Endothelial cell of umbilical vein (primary cell): ENCODE measurements around the gene COQ8B. TPM values are rescaled to one million over a fixed set of nuclear protein-coding genes. Genes with fewer than 3 reads are reported as not detected.

Source experiments
- BruUV-seq: library from RNA; stranded (reverse); fragments of 400-500 nt; replicated peaks from 2 replicates; lab custom pipeline; 2021; lab: Mats Ljungman, UMichigan
- CTCF ChIA-PET: fragments of 300-600, 350-600 bp; sonication (Branson Sonifier 250); formaldehyde crosslinking; loops from one replicate; lab custom pipeline; 2021; ENCODE audit warnings: antibody characterized with exemption, inconsistent platforms; lab: Charles Lee
- POLR2A ChIA-PET: fragments of 300-600, 350-600 bp; sonication (Branson Sonifier 250); formaldehyde crosslinking; loops from one replicate; lab custom pipeline; 2021; ENCODE audit warnings: antibody characterized with exemption, inconsistent platforms; lab: Charles Lee
- DNase-seq: peaks from one replicate; pipeline ENCODE4 v3.0.0-alpha.2; 2011; ENCODE audit warnings: low read depth, low spot score
- FAIRE-seq: peaks from 2 replicates; lab custom pipeline; 2011; peaks lifted over from hg19 to GRCh38; lab: Jason Lieb, UNC
- H2AFZ ChIP-seq: 2 replicates; pipeline ENCODE4 v1.6.0; 2012; ENCODE audit warnings: low read depth, low read length, control low read depth, inconsistent platforms
- H3K27ac ChIP-seq: 2 replicates; pipeline ENCODE4 v1.5.1; 2011; ENCODE audit warnings: low read depth, mild to moderate bottlenecking, control low read depth, low read length, moderate library complexity; ENCODE audit not compliant: insufficient read depth
- H3K27me3 ChIP-seq, 2 experiments: 2 replicates each; pipeline versions ENCODE4 v1.6.0 to v1.6.1; 2011; ENCODE audit warnings: low read length in 2 of 2, mixed read lengths in 1 of 2; ENCODE audit not compliant: control insufficient read depth in 2 of 2, insufficient read depth in 2 of 2
- H3K36me3 ChIP-seq, 2 experiments: 2 replicates in 1 of 2; 3 replicates in 1 of 2; pipeline ENCODE4 v1.5.1; 2011; ENCODE audit warnings: low read length in 2 of 2, mild to moderate bottlenecking in 1 of 2, moderate library complexity in 1 of 2; ENCODE audit not compliant: control insufficient read depth in 2 of 2, insufficient read depth in 2 of 2; ENCODE audit errors: extremely low read depth in 1 of 2
- H3K4me1 ChIP-seq: 3 replicates; pipeline ENCODE4 v1.5.1; 2011; ENCODE audit warnings: mild to moderate bottlenecking, low read length; ENCODE audit not compliant: control insufficient read depth, insufficient read depth; ENCODE audit errors: extremely low read depth
- H3K4me2 ChIP-seq: 2 replicates; pipeline ENCODE4 v1.6.1; 2011; ENCODE audit warnings: low read length, control low read depth, mixed read lengths; ENCODE audit not compliant: insufficient read depth
- H3K4me3 ChIP-seq, 3 experiments: fragments of 200-600 bp in 1 of 3; sonication (generic), shearing (Covaris generic) in 1 of 3; replicated peaks in 1 of 3; 2 replicates each; pipeline ENCODE4 v1.5.1; 2011 to 2016; ENCODE audit warnings: control low read depth in 3 of 3, low read length in 3 of 3, mild to moderate bottlenecking in 2 of 3, inconsistent platforms in 1 of 3, low read depth in 1 of 3, moderate library complexity in 1 of 3; ENCODE audit not compliant: insufficient read depth in 1 of 3
- H3K79me2 ChIP-seq: 2 replicates; pipeline ENCODE4 v1.6.0; 2012; ENCODE audit warnings: low read length, inconsistent platforms; ENCODE audit not compliant: control insufficient read depth, insufficient read depth
- H3K9ac ChIP-seq: replicated peaks from 2 replicates; pipeline ENCODE3; 2011; ENCODE audit warnings: low read length, control low read depth; ENCODE audit not compliant: insufficient read depth; ENCODE audit errors: extremely low read depth
- H3K9me1 ChIP-seq: replicated peaks from 3 replicates; pipeline ENCODE4 v1.6.0; 2011; ENCODE audit warnings: mild to moderate bottlenecking, low read length; ENCODE audit not compliant: control insufficient read depth, insufficient read depth; ENCODE audit errors: extremely low read depth
- H3K9me3 ChIP-seq: replicated peaks from 2 replicates; pipeline ENCODE4 v1.5.1; 2012; ENCODE audit warnings: low read length, inconsistent platforms; ENCODE audit not compliant: control insufficient read depth, insufficient read depth
- H4K20me1 ChIP-seq: replicated peaks from 2 replicates; pipeline ENCODE3; 2011; ENCODE audit warnings: mild to moderate bottlenecking, low read length; ENCODE audit not compliant: control insufficient read depth, insufficient read depth; ENCODE audit errors: extremely low read depth
- CTCF ChIP-seq, 2 donors: IDR thresholded peaks; 1 replicate in 1 of 2; 2 replicates in 1 of 2; pipeline ENCODE4 v1.5.1; 2011; ENCODE audit warnings: low read length in 2 of 2, mild to moderate bottlenecking in 2 of 2, moderate library complexity in 2 of 2, control low read depth in 1 of 2, inconsistent platforms in 1 of 2, low read depth in 1 of 2; ENCODE audit not compliant: insufficient read depth in 1 of 2; ENCODE audit errors: extremely low read depth in 1 of 2
- EZH2 ChIP-seq: IDR thresholded peaks from 2 replicates; pipeline ENCODE4 v1.6.1; 2012; ENCODE audit warnings: borderline replicate concordance, low read depth, mild to moderate bottlenecking, moderate library complexity, low read length, inconsistent platforms; ENCODE audit not compliant: severe bottlenecking
- FOS ChIP-seq: IDR thresholded peaks from 2 replicates; pipeline ENCODE4 v1.6.1; 2011; ENCODE audit warnings: mild to moderate bottlenecking, low read length, moderate library complexity, borderline replicate concordance; ENCODE audit not compliant: insufficient read depth
- GATA2 ChIP-seq: IDR thresholded peaks from 2 replicates; pipeline ENCODE4 v1.7.0; 2011; ENCODE audit warnings: low read depth, mild to moderate bottlenecking, moderate library complexity, mixed read lengths, low read length; ENCODE audit not compliant: insufficient read length, insufficient read depth
- JUN ChIP-seq: IDR thresholded peaks from 2 replicates; pipeline ENCODE4 v1.6.1; 2011; ENCODE audit warnings: borderline replicate concordance, low read depth; ENCODE audit not compliant: insufficient read length, insufficient read depth
- MAX ChIP-seq: IDR thresholded peaks from 2 replicates; pipeline ENCODE4 v1.6.1; 2011; ENCODE audit not compliant: insufficient read depth, insufficient read length
- MYC ChIP-seq: IDR thresholded peaks from one replicate; pipeline ENCODE4 v1.6.1; 2011; ENCODE audit warnings: mild to moderate bottlenecking, low read depth, low read length
- POLR2A ChIP-seq: IDR thresholded peaks from 2 replicates; pipeline ENCODE4 v1.6.1; 2012; ENCODE audit warnings: low read depth, mild to moderate bottlenecking, control low read depth, low read length
- POLR2AphosphoS5 ChIP-seq: IDR thresholded peaks from 2 replicates; pipeline ENCODE4 v1.6.1; 2012; ENCODE audit warnings: low read depth, mild to moderate bottlenecking, control low read depth, low read length, moderate library complexity; ENCODE audit not compliant: insufficient read depth
- dilution Hi-C: fragments of 300-500 bp; cut with MboI; formaldehyde crosslinking; loops from one replicate; pipeline ENCODE4 v1.15.0; 2019; ENCODE audit warnings: low sequenced_read_pairs; ENCODE audit not compliant: extremely low pct_ligation_motif_present
- intact Hi-C: fragments of 100-400 bp; cut with micrococcal nuclease; formaldehyde crosslinking; loops from one replicate; pipeline ENCODE4 v1.10.0; 2022
- polyA plus RNA-seq, 4 experiments: library from polyadenylated mRNA; depleted of rRNA in 3 of 4; stranded (reverse) in 3 of 4; unstranded in 1 of 4; fragments of >200 nt; gene quantifications; 2 replicates each; pipeline versions ENCODE4 v1.2.1 to v1.2.3, GENCODE V29; 2011 to 2012; ENCODE audit warnings: missing spikeins in 1 of 4
- total RNA-seq: library from RNA; stranded (reverse); gene quantifications from 2 replicates; pipeline ENCODE4 v1.2.3, GENCODE V29; 2021

The COQ8B gene
- total and polyA plus RNA-seq, 2 donors (not counting 3 experiments of a cell fraction or from before 2014, with no cell fraction given): 16.2 to 19.2 TPM

DNA sequence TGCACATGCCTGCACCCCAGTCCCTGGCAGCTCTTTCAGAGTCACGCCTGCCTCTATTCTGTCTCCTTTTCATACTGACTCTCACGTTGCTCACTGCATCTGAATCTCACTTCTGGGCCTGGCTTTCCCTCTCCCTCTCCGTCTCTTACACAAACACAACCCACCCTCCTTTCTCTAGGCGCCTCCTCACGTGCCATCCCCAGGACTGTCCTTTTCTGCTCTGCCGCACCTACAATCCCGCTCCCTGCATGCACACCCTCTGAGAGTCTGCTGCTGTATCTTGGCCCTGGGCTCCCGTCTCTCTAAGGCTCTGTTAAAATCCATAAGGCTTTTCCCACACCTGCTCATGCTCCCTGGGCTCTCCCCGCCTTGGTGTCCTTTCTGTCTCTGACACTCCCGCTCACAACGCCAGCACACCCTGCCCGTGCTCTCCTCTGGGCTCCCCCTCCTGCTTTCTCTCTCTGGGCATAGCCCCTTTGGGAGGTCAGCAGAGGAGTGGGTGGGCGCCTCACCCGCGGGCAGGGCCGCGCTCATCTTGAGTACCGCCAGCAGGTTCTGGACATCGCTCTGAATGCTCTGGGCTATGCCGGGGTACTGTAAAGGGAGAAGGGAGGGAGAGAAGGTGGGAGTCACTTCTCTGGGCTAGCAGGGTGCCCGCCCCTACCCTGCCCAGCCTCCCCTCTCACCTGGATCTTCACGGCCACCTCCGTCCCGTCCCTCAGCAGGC, 13.5 kb downstream of the COQ8B start:
- FAIRE-seq (no peak), DNase-seq (no peak)
- Histone ChIP-seq H4K20me1 (no peaks in the 10 kb centered on the region), H3K4me2 (no peak overlapping the region), H3K79me2 (no peaks in the 10 kb centered on the region), H2AFZ (no peak overlapping the region), H3K27ac (no peak overlapping the region), H3K27me3 (no peaks in the 10 kb centered on the region), H3K9me1 (no peaks in the 10 kb centered on the region), H3K9ac (no peak overlapping the region), H3K4me1 (no peaks in the 10 kb centered on the region), H3K9me3 (no peaks in the 10 kb centered on the region), H3K4me3 (no peak overlapping the region), H3K36me3 (peaks cover 0 to 10% of the 10 kb centered on the region in 2 experiments)
- TF ChIP-seq JUN (no peak), POLR2A (no peak), MAX (no peak), CTCF (IDR thresholded peaks at IDR 0.05; ENCODE audit: extremely low read depth in 1 of 2, insufficient read depth in 1 of 2, low read depth in 1 of 2, low read length in 2 of 2) (no peak), FOS (no peak), POLR2AphosphoS5 (no peak), MYC (no peak), GATA2 (no peak), EZH2 (no peak)
- POLR2A ChIA-PET: interaction anchor here (0.7 kb wide), 1 partner anchor 49 kb away, joined by 4 read pairs; no protein-coding TSS in a partner anchor
- BruUV-seq: no TSS peak
- CTCF ChIA-PET: interaction anchor here (1.0 kb wide), 1 partner anchor 12 kb away, joined by 3 read pairs; the partner anchor contains the start of gene NUMBL
- dilution Hi-C loops (no loop called here), intact Hi-C loops (no loop called here)
